Measurements from ENCODE around the gene FBXO2. TPM values are rescaled to one million over a fixed set of nuclear protein-coding genes. Genes with fewer than 3 reads are reported as not detected.
"Not testable (repeated sequence)": the region's sequence is repeated elsewhere in the genome, so short reads cannot be mapped to it uniquely, and the experiment has no call there.

FBXO2 gene
- polyA plus RNA-seq, 1 experiment = 1.5 TPM

DNA sequence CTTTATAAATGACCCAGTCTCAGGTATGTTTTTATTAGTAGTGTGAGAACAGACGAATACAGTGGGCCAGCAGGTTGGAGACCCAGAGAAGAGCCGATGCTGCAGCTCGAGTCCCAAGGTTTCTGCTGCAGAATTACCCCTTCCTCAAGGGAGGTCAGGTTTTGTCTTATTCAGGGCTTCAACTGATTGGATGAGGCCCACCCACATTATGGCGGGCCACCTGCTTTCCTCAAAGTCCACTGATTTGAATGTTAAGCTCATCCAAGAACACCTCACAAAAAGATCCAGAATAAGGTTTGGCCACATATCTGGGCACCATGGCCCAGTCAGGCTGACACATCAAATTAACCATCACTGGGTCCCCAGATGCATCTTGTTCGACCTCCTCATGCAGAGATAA, 40.9 kb downstream of the FBXO2 start:
- H3K27ac ChIP-seq (ENCODE audit: low read depth, low read length) = no peak overlapping the region
- no peaks in the 10 kb centered on the region for H3K27me3 ChIP-seq (ENCODE audit: control insufficient read depth, insufficient read depth, low read length)
- no peak overlapping the region for H3K4me3 ChIP-seq (ENCODE audit: low read depth, low read length)
- POLR2A ChIA-PET = no interaction called here
- TF ChIP-seq CTCF (IDR thresholded peaks at IDR 0.05; ENCODE audit: low read depth, low read length) = no peak
- no peaks in the 10 kb centered on the region for H3K9me3 ChIP-seq (ENCODE audit: control insufficient read depth, insufficient read depth, low read length)
- no peak for DNase-seq (ENCODE audit: low read depth, low spot score)
- CTCF ChIA-PET = no interaction called here

DNA sequence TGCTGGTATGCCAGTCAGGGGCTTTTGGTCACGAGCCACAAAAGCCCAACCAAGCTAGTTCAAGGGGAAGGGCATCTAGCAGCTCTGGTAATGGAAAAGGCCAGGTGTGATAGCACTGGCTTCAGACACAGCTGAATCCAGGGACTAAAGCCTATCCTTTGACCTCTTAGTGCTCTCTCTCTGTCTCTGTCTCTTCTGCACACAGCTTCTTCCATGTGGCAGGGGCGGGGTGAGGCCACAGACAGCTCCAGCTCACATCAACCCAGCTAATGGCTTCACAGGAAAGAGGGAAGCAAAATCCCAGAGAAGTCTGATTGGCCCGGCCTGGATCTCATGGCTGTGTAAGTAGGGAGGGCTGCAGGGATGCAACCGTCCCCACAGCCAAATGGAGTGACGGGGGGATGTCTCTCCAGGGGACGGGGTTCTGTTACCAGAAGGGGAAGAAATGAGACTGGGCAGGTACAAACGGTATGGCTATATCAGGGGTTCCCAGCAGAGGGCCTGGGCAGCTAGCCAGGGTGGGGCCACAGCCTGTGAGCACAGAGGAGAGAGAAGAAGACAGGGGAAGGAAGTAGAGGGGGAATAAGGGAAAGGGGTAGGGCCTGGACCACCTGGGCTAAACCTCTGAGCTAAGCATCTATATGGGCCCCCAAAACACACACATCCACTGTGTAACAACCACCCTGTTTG, 42.4 kb downstream of the FBXO2 start:
- Histone ChIP-seq H3K27me3 (ENCODE audit: control insufficient read depth, insufficient read depth, low read length) (no peaks in the 10 kb centered on the region), H3K4me3 (ENCODE audit: low read depth, low read length) (no peak overlapping the region), H3K9me3 (ENCODE audit: control insufficient read depth, insufficient read depth, low read length) (no peaks in the 10 kb centered on the region), H3K27ac (ENCODE audit: low read depth, low read length) (no peak overlapping the region)
- POLR2A ChIA-PET = no interaction called here
- TF ChIP-seq CTCF (IDR thresholded peaks at IDR 0.05; ENCODE audit: low read depth, low read length) = no peak
- CTCF ChIA-PET = no interaction called here
- DNase-seq (ENCODE audit: low read depth, low spot score) = no peak

GRCh38 chr1:11610629-11611180, 43.5 kb downstream of the FBXO2 start:
- no peak overlapping the region for H3K27ac ChIP-seq (ENCODE audit: low read depth, low read length)
- POLR2A ChIA-PET = no interaction called here
- CTCF ChIA-PET = no interaction called here

DNA sequence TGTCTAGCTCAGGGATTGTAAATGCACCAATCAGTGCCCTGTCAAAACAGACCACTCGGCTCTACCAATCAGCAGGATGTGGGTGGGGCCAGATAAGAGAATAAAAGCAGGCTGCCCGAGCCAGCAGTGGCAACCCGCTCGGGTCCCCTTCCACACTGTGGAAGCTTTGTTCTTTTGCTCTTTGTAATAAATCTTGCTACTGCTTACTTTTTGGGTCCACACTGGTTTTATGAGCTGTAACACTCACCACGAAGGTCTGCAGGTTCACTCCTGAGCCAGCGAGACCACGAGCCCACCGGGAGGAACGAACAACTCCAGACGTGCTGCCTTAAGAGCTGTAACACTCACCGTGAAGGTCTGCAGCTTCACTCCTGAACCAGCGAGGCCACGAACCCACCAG, 44.9 kb downstream of the FBXO2 start:
- DNase-seq (ENCODE audit: low read depth, low spot score); H3K27ac ChIP-seq (ENCODE audit: low read depth, low read length); H3K4me3 ChIP-seq (ENCODE audit: low read depth, low read length); H3K27me3 ChIP-seq (ENCODE audit: control insufficient read depth, insufficient read depth, low read length); H3K9me3 ChIP-seq (ENCODE audit: control insufficient read depth, insufficient read depth, low read length); CTCF ChIA-PET; POLR2A ChIA-PET: not testable (repeated sequence)

More at GRCh38 chr1:11610629-11611180, 43.5 kb downstream of the FBXO2 start:
- TF ChIP-seq CTCF (IDR thresholded peaks at IDR 0.05; ENCODE audit: low read depth, low read length) = no peak
- no peak for DNase-seq (ENCODE audit: low read depth, low spot score)
- no peaks in the 10 kb centered on the region for H3K27me3 ChIP-seq (ENCODE audit: control insufficient read depth, insufficient read depth, low read length)
- no peaks in the 10 kb centered on the region for H3K9me3 ChIP-seq (ENCODE audit: control insufficient read depth, insufficient read depth, low read length)
- no peak overlapping the region for H3K4me3 ChIP-seq (ENCODE audit: low read depth, low read length)

DNA sequence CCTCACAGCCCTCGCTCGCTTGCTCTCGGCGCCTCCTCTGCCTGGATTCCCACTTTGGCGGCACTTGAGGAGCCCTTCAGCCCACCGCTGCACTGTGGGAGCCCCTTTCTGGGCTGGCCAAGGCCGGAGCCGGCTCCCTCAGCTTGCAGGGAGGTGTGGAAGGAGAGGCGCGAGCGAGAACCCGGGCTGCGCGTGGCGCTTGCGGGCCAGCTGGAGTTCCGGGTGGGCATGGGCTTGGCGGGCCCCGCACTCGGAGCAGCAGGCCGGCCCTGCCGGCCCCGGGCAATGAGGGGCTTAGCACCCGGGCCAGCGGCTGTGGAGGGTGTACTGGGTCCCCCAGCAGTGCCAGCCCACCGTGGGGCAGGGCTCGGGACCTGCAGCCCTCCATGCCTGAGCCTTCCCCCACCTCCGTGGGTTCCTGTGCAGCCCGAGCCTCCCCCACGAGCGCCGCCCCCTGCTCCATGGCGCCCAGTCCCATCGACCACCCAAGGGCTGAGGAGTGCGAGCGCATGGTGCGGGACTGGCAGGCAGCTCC, 45.6 kb downstream of the FBXO2 start:
- H3K9me3 ChIP-seq (ENCODE audit: control insufficient read depth, insufficient read depth, low read length); H3K27me3 ChIP-seq (ENCODE audit: control insufficient read depth, insufficient read depth, low read length); H3K27ac ChIP-seq (ENCODE audit: low read depth, low read length); H3K4me3 ChIP-seq (ENCODE audit: low read depth, low read length); CTCF ChIA-PET; POLR2A ChIA-PET; DNase-seq (ENCODE audit: low read depth, low spot score): not testable (repeated sequence)

DNA sequence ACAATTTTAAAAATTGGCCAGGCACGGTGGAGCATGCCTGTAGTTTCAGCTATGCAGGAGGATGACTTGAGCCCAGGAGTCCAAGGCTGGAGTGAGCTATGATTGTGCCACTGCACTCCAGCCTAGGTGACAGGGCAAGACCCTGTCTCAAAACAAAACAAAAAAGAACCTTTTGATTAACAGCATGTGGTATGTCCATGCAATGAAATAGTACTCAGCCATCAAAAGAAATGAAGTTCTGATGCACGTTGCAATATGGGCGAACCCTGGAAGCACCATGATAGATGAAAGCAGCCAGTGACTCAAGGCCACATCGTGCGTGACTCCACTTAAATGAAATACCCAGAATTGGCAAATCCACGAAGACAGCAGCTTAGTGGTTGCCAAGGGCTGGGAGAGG, 47.5 kb downstream of the FBXO2 start:
- CTCF ChIA-PET = no interaction called here
- POLR2A ChIA-PET = no interaction called here
- no peak for DNase-seq (ENCODE audit: low read depth, low spot score)
- Histone ChIP-seq H3K27me3 (ENCODE audit: control insufficient read depth, insufficient read depth, low read length) (peaks cover 3% of the 10 kb centered on the region), H3K9me3 (ENCODE audit: control insufficient read depth, insufficient read depth, low read length) (no peaks in the 10 kb centered on the region), H3K4me3 (ENCODE audit: low read depth, low read length) (no peak overlapping the region), H3K27ac (ENCODE audit: low read depth, low read length) (no peak overlapping the region)
- TF ChIP-seq CTCF (IDR thresholded peaks at IDR 0.05; ENCODE audit: low read depth, low read length) = no peak
